ENCODE measurements around the gene TBC1D28.
A peak's percentile ranks its signal among the peaks of the same experiment; 100 is the strongest.
"Not testable (repeated sequence)": the region's sequence is repeated elsewhere in the genome, so short reads cannot be mapped to it uniquely, and the experiment has no call there.

TBC1D28 gene

GRCh38 chr17:18644291-18644690 is at the start of gene TBC1D28:
TSS of gene TBC1D28 (minus strand) at chr17:18644391. CDS start at chr17:18641352, 3,039 bp downstream.
- not testable (repeated sequence) for DNase-seq (ENCODE audit: low read depth)

DNA sequence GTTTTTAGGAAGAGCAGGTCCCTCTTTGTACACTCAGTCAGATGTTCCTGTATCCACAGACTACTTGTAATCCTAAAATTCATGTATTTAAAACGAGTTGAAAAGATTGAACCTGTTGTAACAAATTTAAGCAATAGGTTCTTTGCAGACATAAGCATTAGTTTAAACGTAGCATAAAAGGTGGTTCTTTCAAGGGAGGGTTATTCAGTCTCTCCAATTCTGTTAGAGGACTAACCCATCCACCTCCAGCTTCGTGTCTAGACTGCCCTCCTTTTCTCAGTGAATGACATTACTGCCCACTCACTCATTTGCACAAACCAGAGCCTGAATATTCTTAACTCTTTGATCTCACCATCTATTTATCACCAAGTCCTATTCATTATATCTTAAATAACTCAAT is 38.5 kb upstream of the TBC1D28 start:
- not testable (repeated sequence) for DNase-seq (ENCODE audit: low read depth)

DNA sequence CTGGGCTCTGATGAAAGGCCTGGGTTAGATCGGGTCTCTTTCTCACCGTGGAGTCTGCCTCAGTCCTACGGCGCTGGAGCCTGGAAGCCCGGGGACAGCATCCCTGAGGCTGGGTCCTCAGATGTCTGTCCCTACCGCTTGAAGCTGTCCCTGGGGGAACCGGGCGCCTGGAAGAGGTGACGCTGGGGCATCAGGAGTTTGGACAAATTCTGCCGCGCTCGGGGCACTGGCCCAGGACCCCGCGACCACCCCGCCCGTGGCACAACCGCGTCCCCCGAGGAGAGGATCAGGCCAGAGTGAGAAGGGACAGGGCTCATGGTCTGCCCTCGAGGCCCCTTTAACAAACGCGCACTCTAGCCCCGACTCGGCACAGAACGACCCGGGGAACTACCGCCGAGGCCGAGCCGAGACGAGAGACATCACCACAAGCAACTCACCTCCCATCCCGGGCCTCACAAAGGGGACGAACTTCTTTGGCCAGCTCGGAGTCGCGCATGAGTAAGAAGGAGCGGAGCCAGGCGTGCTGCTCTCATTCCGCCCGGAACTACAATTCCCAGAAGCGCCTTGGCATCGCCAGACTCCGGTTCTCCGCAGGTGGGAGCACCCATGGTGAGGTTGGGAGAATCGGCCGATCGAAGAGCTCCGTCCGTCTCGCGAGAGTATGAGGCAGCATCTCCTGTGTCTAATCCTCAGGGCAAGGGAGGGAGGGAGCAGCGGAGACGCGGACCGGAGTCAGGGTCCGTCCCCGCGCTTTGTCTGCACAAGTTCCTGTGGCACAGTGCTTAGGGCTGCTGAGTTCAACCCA is 37.8 kb upstream of the TBC1D28 start, which contains the start of gene FOXO3B:
Gene FOXO3B, minus strand, starts transcription at position 548 of the 805 bp plus-strand sequence. CDS start 663 bp downstream, outside the sequence.
- peak; percentile 20 for DNase-seq (ENCODE audit: low read depth)

- not testable (repeated sequence) for DNase-seq (ENCODE audit: low read depth)
These were observed 33.2 kb upstream of the TBC1D28 start for GRCh38 chr17:18677381-18677780.

DNA sequence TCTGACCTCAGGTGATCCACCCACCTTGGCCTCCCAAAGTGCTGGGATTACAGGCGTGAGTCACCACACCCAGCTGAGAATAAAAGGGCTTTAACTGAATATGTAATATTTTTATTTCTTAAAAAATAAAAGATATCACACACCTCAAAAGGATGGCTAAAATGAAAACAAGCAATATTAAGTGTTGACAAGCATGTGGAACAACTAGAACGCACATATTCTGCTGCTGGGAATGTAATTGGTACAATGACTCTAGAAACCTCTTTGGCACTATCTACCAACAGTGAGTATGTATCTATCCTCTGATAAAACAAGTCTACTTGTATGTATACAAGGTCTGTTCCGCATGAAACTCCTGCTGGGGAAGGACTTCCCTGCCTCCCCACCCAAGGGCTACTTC is 32.7 kb upstream of the TBC1D28 start:
- not testable (repeated sequence) for DNase-seq (ENCODE audit: low read depth)

DNA sequence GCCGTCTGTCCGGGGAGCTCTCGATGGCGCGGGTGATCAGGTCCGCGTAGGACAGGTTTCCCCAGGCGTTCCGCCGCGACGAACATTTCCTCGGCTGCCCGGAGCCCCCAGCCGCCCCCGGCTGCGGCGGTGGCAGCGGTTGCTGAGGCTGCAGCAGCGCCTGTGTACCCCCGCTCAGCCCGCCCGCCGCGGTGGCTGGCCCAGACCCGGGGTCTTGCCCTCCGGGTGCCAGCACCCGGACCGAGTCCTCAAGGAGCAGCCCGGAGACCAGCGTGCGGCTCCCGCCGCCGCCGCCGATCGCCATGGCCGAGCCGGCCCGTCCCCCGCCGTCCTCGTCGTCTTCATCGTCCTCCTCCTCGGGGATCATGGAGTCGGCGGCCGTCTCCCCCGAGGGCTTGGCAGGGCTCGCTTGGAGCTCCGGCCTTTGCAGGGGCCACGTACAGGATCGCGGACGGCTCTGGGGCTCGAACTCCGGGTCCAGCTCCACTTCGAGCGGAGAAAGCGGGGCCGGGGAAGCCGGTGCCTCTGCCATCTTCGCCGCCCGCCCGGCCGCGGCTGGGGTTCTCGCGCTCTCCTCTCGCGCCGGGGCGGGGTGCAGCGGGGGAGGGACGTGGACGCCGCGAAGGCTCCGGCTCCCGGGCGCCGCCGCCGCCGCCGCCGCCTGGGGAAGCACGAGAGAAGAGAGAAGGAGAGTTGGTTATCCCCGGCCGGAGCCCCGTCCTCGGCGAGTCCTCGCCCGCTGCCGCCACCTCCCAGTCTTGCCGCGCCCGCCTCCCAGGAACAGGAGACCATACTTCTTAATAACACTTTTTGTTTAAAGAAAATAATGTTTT is 28.4 kb upstream of the TBC1D28 start:
- DNase-seq (ENCODE audit: low read depth): not testable (repeated sequence)

DNA sequence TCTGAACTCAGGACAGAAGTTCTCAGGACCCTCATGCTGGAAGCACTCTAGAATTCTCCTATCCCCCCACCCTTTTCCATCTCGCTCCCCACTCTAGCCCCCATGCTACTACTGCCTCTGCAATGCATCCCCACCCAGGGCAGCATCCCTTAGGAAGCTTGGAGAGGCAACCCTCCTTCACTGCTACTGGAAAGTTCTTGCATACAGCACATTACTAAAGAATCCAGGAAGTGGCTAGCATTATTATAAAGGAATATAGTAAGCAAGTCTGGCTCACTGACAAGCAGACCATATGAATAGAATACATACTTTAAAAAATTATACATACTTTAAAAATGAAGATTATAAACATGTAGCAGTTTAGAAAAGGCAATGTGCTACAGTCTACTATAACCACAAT is 24.4 kb upstream of the TBC1D28 start:
- DNase-seq (ENCODE audit: low read depth): not testable (repeated sequence)

GRCh38 chr17:18667535-18667934 is 23.3 kb upstream of the TBC1D28 start:
- DNase-seq (ENCODE audit: low read depth): not testable (repeated sequence)

- not testable (repeated sequence) for DNase-seq (ENCODE audit: low read depth)
These were observed 22.1 kb upstream of the TBC1D28 start for GRCh38 chr17:18666326-18666725.

DNA sequence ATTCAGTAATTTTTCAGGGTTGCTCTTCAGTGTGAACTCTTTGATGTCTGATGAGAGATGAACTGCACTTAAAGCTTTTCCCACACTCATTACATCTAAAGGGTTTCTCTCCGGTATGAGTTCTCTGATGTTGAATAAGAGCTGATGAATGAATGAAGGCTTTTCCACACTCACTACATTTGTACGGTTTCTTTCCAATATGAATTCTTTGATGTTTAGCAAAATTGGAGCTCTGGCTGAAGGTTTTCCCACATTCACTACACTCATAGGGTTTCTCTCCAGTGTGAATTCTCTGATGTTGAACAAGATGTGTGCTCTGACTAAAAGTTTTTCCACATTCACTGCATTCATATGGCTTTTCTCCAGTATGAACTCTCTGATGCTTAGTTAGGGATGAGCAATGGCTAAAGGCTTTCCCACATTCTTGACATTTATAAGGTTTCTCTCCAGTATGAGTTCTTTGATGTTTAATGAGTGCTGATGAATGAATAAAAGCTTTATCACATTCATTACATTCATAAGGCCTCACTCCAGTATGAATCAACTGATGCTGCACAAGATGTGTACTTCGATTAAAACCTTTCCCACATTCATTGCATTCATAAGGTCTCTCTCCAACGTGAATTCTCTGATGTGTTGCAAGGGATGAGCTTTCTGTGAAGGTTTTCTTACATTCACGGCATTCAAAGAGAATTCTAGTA is 17.9 kb upstream of the TBC1D28 start:
- not testable (repeated sequence) for DNase-seq (ENCODE audit: low read depth)

DNA sequence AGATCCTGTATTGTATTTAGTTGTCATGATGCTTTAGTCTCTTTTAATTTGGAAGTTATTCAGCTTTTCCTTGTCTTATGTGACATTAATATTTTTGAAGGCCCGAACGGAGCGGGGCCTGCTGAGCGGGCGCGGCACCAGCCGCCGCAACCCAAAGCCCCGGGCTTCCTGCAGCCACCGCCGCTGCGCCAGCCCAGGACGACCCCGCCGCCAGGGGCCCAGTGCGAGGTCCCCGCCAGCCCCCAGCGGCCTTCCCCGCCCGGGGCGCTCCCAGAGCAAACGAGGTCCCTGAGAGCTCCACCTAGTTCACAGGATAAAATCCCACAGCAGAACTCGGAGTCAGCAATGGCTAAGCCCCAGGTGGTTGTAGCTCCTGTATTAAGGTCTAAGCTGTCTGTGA is 5.9 kb upstream of the TBC1D28 start:
- DNase-seq (ENCODE audit: low read depth): not testable (repeated sequence)

GRCh38 chr17:18643124-18643523 is 1.1 kb downstream of the TBC1D28 start:
- not testable (repeated sequence) for DNase-seq (ENCODE audit: low read depth)

- not testable (repeated sequence) for DNase-seq (ENCODE audit: low read depth)
These were observed 5.8 kb downstream of the TBC1D28 start for GRCh38 chr17:18638357-18638756.

DNA sequence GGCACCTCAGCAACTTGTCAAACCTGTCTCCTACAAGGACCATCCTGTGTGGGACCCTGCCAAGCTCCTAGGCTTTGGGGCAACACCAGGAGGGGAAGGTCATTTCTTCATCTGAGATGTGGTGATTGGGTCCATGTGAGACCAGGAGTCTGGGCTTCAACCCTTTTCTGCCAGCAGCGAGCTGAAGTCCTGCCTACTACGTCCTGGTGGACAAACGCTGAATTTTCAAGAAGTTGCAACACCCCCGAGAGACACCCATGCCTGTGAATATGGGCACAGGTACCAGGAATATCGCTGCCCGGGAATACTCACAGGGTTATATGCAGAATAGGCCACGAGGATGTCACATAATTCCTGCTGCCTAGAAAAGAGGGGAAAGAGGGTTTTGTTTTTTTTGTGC is 8.0 kb downstream of the TBC1D28 start:
- DNase-seq (ENCODE audit: low read depth): not testable (repeated sequence)

DNA sequence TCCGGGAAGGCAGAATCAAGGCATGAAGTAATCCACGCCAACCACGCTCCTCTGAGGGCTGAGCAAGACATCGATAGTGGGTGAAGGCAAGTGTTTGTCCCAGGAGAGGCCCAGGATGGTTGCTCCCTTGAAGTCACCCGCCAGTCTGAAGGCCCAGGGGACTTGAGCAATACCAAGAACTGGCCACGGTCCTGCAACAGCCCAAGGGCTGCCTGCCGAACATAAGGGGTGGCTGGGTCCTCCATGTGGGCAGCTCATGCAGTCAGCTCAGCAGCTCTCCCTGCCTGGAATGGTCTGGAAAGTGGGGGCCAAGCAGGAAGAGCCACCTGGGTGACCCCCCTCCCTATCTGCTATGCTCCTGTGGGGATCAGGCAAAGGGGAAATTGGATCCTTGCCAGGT is 8.4 kb downstream of the TBC1D28 start:
- not testable (repeated sequence) for DNase-seq (ENCODE audit: low read depth)

DNA sequence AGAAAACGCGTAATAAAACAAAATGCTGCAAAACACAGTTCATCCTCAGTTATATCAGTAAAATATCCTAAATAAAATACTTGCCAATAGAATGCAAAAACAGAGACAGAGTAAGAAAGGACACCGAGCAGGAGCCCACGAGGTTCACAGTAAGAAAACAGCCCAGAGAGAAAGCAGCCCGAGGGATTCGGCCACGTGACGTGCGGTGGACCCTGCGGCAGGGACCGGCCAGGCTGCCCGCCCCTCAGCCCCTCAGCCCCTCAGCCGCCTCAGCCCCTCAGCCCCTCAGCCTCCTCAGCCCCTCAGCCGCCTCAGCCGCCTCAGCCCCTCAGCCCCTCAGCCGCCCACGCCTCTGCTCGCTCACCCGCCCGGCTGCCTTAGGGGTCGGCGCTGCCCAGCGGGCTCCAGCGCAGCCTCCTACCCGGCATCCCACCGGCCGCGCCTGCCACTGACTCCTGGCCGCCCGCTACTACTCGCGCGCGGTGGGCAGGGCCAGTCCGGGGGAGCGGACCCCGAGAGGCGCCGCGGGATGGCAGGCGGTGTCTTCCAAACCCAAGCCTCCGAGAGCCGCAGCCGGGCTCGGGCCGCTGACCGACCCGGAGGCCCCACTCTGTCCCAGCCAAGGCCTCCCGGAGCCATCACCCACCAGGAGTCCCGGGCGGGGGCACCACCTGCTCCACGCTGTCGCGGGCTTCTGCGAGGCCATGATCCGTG is 9.5 kb downstream of the TBC1D28 start:
- DNase-seq (ENCODE audit: low read depth): not testable (repeated sequence)

DNA sequence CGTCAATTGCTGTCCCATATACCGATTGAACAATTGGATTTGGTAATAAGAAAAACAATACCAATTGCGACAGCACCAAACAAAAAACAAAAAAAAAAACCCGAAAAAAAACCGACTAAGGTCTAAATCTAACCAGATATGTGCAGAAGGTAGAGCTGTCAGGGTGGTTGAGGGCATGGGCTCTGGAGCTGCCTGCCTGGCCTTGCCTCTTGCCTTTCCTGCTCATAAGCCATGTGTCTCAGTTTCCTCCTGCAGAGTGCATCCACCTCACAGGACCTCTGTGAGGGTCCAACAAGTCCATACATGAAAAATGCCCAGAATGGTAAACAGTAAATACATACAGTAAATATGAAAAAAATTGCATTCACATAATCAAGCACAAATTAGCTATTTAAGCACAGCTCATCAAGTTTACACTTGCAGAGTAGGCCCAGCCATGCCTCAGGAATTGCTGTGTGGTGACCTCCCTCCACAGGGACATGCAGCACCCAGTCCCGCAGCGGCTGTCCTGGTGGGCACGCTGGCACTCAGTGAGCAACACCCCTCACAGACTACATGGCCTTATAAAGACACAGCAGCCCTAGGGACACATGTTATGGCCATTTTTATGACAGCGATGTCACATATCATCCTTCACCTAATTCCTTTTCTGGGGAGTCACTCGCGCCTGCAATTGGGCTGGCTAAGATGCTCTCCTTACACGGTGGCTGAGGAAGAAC is 17.9 kb downstream of the TBC1D28 start:
- DNase-seq (ENCODE audit: low read depth): no peak

- DNase-seq (ENCODE audit: low read depth): peak; percentile 93
These were observed 18.6 kb downstream of the TBC1D28 start for GRCh38 chr17:18625509-18626104.

GRCh38 chr17:18624862-18625501 is 19.2 kb downstream of the TBC1D28 start:
- peak; percentile 10 for DNase-seq (ENCODE audit: low read depth)

GRCh38 chr17:18617613-18618012 is 26.6 kb downstream of the TBC1D28 start:
- DNase-seq (ENCODE audit: low read depth): not testable (repeated sequence)

Data from stimulated activated CD8-positive, alpha-beta memory T cell treated with anti-CD3 and anti-CD28 coated beads, Interleukin-15, amount 100 ng/mL, for 24 hours (primary cell).